ENCODE data around the gene PATL2. TPM values are rescaled to one million over a fixed set of nuclear protein-coding genes. Genes with fewer than 3 reads are reported as not detected.

Gene PATL2
- total and polyA plus RNA-seq, 8 donors = 0.92 to 5.8 (median 2.3) TPM; not detected in 1

DNA sequence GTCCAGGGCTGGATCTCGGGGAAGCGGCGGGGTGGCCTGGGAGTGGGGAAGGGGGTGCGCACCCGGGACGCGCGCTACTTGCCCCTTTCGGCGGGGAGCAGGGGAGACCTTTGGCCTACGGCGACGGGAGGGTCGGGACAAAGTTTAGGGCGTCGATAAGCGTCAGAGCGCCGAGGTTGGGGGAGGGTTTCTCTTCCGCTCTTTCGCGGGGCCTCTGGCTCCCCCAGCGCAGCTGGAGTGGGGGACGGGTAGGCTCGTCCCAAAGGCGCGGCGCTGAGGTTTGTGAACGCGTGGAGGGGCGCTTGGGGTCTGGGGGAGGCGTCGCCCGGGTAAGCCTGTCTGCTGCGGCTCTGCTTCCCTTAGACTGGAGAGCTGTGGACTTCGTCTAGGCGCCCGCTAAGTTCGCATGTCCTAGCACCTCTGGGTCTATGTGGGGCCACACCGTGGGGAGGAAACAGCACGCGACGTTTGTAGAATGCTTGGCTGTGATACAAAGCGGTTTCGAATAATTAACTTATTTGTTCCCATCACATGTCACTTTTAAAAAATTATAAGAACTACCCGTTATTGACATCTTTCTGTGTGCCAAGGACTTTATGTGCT lies 721 bp upstream of the PATL2 start:
- intact Hi-C loops (cut with DNase I; ENCODE audit: low total_unique reads) = no loop called here
- peak overlapping the region; percentile 91 to 100 (median 99) for H3K27ac ChIP-seq
- DNase-seq = peak; percentile 43 to 88
- 0 to 1% (median 1%) methylated on average over 16 to 46 of the region's 46 CpGs for WGBS, 5 donors
- TF ChIP-seq POLR2AphosphoS5 (IDR thresholded peaks at IDR 0.05) = no peak
- no peak for TF ChIP-seq EP300 (IDR thresholded peaks at IDR 0.05)
- TF ChIP-seq POLR2A (IDR thresholded peaks at IDR 0.05) = no peak
- TF ChIP-seq, protein P1, sequence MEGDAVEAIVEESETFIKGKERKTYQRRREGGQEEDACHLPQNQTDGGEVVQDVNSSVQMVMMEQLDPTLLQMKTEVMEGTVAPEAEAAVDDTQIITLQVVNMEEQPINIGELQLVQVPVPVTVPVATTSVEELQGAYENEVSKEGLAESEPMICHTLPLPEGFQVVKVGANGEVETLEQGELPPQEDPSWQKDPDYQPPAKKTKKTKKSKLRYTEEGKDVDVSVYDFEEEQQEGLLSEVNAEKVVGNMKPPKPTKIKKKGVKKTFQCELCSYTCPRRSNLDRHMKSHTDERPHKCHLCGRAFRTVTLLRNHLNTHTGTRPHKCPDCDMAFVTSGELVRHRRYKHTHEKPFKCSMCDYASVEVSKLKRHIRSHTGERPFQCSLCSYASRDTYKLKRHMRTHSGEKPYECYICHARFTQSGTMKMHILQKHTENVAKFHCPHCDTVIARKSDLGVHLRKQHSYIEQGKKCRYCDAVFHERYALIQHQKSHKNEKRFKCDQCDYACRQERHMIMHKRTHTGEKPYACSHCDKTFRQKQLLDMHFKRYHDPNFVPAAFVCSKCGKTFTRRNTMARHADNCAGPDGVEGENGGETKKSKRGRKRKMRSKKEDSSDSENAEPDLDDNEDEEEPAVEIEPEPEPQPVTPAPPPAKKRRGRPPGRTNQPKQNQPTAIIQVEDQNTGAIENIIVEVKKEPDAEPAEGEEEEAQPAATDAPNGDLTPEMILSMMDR (IDR thresholded peaks at IDR 0.05) = no peak
- no peaks in the 10 kb centered on the region for H3K27me3 ChIP-seq
- H3K4me3 ChIP-seq = peak overlapping the region; percentile 67 to 86 (median 75)
- peaks cover 16 to 37% (median 24%) of the 10 kb centered on the region in 4 donors for H3K36me3 ChIP-seq
- peaks cover 10 to 60% (median 36%) of the 10 kb centered on the region in 4 donors for H3K4me1 ChIP-seq
- H3K9me3 ChIP-seq = no peaks in the 10 kb centered on the region

DNA sequence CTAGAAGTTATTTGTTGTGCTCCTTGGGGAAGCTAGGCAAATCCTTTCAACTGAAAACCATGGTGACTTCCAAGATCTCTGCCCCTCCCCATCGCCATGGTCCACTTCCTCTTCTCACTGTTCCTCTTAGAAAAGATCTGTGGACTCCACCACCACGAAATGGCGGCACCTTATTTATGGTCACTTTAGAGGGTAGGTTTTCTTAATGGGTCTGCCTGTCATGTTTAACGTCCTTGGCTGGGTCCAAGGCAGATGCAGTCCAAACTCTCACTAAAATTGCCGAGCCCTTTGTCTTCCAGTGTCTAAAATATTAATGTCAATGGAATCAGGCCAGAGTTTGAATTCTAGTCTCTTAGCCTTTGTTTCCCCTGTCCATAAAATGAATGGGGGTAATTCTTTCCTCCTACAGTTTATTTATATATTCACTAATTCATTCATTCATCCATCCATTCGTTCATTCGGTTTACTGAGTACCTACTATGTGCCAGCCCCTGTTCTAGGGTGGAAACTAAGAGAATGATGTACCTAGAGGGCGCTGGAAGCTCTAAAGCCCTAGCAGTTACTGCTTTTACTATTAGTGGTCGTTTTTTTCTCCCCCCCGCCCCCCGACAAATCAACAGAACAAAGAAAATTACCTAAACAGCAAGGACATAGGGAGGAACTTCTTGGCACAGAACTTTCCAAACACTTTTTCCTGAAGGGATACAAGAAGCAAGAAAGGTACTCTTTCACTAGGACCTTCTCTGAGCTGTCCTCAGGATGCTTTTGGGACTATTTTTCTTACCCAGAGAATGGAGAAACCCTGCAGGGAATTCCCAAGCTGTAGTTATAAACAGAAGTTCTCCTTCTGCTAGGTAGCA lies 657 bp downstream of the PATL2 start:
- Histone ChIP-seq H3K9me3 (no peaks in the 10 kb centered on the region), H3K4me1 (peaks cover 10 to 46% (median 28%) of the 10 kb centered on the region in 4 donors), H3K27me3 (no peaks in the 10 kb centered on the region), H3K36me3 (peaks cover 2 to 23% (median 10%) of the 10 kb centered on the region in 4 donors), H3K4me3 (peak overlapping the region; percentile 67 to 86 (median 75)), H3K27ac (peak overlapping the region; percentile 91 to 100 (median 99))
- intact Hi-C loops (cut with DNase I; ENCODE audit: low total_unique reads) = no loop called here
- 24 to 32% (median 28%) methylated on average over 11 of the region's 11 CpGs for WGBS, 5 donors
- DNase-seq = peak; percentile 43 to 75
- TF ChIP-seq, protein P1 (IDR thresholded peaks at IDR 0.05) = peak in 2 of 7 experiments; percentile 18 to 23
- no peak for TF ChIP-seq EP300 (IDR thresholded peaks at IDR 0.05)
- TF ChIP-seq POLR2AphosphoS5 (IDR thresholded peaks at IDR 0.05) = no peak
- TF ChIP-seq POLR2A (IDR thresholded peaks at IDR 0.05) = no peak

DNA sequence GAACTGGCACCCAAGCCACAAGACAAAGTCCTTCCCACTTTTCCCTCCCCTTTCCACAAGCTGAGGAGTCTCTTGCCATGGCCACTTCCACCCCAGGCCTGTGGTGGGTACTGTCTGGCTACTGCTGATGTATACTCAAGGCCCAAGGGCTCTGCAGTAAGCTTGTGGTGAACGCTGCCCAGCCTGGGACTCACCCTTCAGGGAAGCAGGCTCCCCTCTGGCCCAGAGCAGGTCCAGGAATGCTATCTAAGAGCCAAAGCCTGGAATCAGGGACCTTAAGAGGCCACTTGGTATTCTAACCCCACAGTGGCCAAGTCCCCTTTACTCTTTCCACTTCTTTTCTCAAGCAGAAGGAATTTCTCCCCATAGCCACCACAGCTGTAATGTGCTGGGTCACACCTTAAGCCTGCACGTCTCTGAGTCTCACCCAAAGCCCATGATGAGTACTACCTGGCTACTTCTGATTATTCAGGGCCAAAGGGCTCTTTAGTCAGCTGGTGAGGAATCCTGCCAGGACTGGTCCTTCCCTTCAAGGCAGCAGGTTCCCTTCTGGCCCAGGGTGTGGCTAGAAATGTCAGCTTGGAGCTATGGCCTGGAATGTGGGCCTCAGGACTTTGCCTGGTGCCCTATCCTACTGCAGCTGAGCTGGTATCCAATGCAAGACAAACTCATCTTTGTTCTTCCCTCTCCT lies 4.0 kb downstream of the PATL2 start:
- DNase-seq = peak; percentile 66 to 82
- Histone ChIP-seq H3K9me3 (peaks cover 0 to 8% (median 2%) of the 10 kb centered on the region in 4 donors), H3K27ac (peak overlapping the region in 4 of 5 donors; percentile 9 to 74 (median 57)), H3K36me3 (no peaks in the 10 kb centered on the region), H3K4me3 (no peak overlapping the region), H3K27me3 (no peaks in the 10 kb centered on the region), H3K4me1 (peaks cover 3 to 20% (median 10%) of the 10 kb centered on the region in 4 donors)
- TF ChIP-seq POLR2AphosphoS5 (IDR thresholded peaks at IDR 0.05) (peak in 2 of 3 donors; percentile 52 to 62), POLR2A (IDR thresholded peaks at IDR 0.05) (no peak), EP300 (IDR thresholded peaks at IDR 0.05) (no peak)
- TF ChIP-seq, protein P1 (IDR thresholded peaks at IDR 0.05) = no peak
- intact Hi-C loops (cut with DNase I; ENCODE audit: low total_unique reads) = no loop called here
- 62 to 73% (median 63%) methylated on average over 2 of the region's 2 CpGs for WGBS, 5 donors

DNA sequence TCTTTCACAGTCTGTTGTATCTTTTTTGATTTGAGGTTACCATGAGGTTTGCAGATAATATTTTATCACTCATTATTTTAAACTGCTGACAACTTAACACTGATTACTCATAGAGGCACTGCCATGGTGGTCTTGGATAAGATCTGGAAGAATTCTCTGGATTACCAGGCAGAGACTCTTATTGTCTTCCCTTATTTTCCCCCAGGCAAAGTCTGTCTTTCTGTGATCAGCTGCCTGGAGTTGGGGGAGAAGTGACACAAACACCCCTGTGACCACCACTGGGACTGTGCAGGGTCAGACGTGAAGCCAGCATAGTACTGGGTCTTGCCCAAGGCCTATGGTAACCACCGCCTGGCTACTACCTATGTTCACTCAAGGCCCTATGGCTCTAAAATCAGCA lies 4.7 kb downstream of the PATL2 start:
- H3K27me3 ChIP-seq = no peaks in the 10 kb centered on the region
- peaks cover 3 to 20% (median 10%) of the 10 kb centered on the region in 4 donors for H3K4me1 ChIP-seq
- TF ChIP-seq, protein P1 (IDR thresholded peaks at IDR 0.05) = no peak
- TF ChIP-seq EP300 (IDR thresholded peaks at IDR 0.05) (no peak), POLR2A (IDR thresholded peaks at IDR 0.05) (no peak)
- peak overlapping the region in 3 of 5 donors; percentile 43 to 74 (median 71) for H3K27ac ChIP-seq
- intact Hi-C loops (cut with DNase I; ENCODE audit: low total_unique reads) = no loop called here
- DNase-seq = no peak
- peaks cover 0 to 8% (median 2%) of the 10 kb centered on the region in 4 donors for H3K9me3 ChIP-seq
- no peaks in the 10 kb centered on the region for H3K36me3 ChIP-seq
- no peak overlapping the region for H3K4me3 ChIP-seq
- WGBS, 5 donors = 92 to 100% (median 98%) methylated on average over 2 of the region's 2 CpGs
